ENCODE data around the gene GIPC3.
A peak's percentile ranks its signal among the peaks of the same experiment; 100 is the strongest.

The GIPC3 gene

GRCh38 chr19:3601021-3601420, 15.7 kb downstream of the GIPC3 start:
- H3K9me3 ChIP-seq (ENCODE audit: control insufficient read depth, low read length), result no peaks in the 10 kb centered on the region
- H3K36me3 ChIP-seq (ENCODE audit: control insufficient read depth, insufficient read depth, low read length, severe bottlenecking), result no peaks in the 10 kb centered on the region
- H3K9ac ChIP-seq (ENCODE audit: low read length), result no peak overlapping the region
- H3K4me3 ChIP-seq (ENCODE audit: low read length), result no peak overlapping the region
- no peaks in the 10 kb centered on the region for H3K4me1 ChIP-seq (ENCODE audit: control insufficient read depth, insufficient read depth, low read length)
- H3K27me3 ChIP-seq (replicated peaks; ENCODE audit: control insufficient read depth, insufficient read depth, low read length), result no peaks in the 10 kb centered on the region
- DNase-seq (ENCODE audit: low read depth), result no peak

DNA sequence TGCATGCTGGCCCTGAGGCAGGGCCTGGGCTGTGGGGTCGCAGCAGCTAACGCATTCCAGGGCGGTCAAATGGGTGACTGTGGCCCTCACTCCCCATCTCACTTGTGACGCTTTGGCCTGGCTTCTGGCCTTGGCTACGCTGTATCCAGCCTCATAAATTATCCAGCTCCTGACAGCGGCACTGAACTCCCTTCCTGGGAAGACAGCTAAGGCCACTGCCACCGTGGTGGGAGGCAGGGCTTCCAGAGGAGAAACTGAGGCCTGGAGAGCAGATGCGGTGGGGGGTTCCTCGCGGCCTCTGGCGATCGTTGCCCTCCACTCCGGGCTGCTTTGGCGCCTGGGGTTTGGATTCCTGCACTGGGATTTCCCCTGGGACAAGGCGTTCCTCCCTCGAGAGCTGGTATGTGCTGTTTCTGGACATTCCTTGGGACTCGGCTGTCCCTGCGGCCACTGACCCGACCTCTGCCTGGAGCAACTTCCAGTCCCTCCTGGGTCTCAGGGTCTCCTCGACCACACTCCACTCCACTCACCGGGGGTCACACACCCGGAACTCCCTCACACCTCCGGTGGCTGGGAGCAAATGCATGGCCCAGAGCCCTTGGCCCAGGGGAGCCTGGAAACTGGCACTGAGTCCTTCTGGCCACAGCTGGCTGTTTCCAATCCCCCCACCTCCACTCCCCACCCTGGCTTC, 18.0 kb downstream of the GIPC3 start:
- Histone ChIP-seq H3K9ac (ENCODE audit: low read length) (no peak overlapping the region), H3K27me3 (replicated peaks; ENCODE audit: control insufficient read depth, insufficient read depth, low read length) (no peaks in the 10 kb centered on the region), H3K36me3 (ENCODE audit: control insufficient read depth, insufficient read depth, low read length, severe bottlenecking) (no peaks in the 10 kb centered on the region), H3K4me3 (ENCODE audit: low read length) (no peak overlapping the region), H3K9me3 (ENCODE audit: control insufficient read depth, low read length) (no peaks in the 10 kb centered on the region), H3K4me1 (ENCODE audit: control insufficient read depth, insufficient read depth, low read length) (peaks cover 9% of the 10 kb centered on the region)
- no peak for DNase-seq (ENCODE audit: low read depth)

DNA sequence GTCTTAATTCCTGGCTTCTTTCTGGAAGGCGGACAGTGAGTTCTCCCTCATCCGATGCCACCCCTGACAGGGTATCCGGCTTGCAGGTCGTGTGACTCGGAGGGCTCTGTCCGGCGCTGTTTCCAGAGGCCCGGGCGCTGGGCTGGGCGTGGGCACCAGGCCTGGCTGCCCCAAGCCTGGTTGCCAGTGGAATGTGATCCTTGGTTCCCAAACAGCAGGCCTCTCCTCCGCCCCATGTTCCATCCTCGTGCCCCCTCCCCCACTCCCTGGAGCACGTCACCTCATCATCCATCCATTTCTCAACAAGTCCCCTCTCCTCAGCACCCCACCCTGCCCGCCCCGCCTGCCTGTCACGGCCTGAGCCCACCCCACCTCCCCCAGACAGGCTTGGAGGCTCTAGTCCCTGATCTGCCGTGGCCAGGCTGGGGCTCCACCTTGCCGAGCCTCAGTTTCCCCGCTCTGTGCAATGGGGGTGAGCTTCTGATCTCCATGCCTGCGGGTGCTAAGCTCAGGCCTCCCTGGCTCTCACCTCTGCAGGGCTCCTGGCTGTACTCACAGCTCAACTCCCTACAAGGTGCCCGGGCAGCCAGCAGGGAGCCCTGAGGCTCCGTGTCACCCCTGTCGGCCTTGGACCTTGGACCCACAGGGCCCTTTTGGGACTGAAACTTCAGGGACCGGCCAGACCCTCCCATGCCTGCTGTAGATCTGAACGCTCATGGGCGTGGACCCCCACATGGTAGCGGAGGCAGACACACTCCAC, 19.1 kb downstream of the GIPC3 start:
- H3K27me3 ChIP-seq (replicated peaks; ENCODE audit: control insufficient read depth, insufficient read depth, low read length), result no peaks in the 10 kb centered on the region
- no peaks in the 10 kb centered on the region for H3K36me3 ChIP-seq (ENCODE audit: control insufficient read depth, insufficient read depth, low read length, severe bottlenecking)
- H3K9me3 ChIP-seq (ENCODE audit: control insufficient read depth, low read length), result no peaks in the 10 kb centered on the region
- no peak overlapping the region for H3K9ac ChIP-seq (ENCODE audit: low read length)
- H3K4me1 ChIP-seq (ENCODE audit: control insufficient read depth, insufficient read depth, low read length), result peaks cover 9% of the 10 kb centered on the region
- DNase-seq (ENCODE audit: low read depth), result no peak
- no peak overlapping the region for H3K4me3 ChIP-seq (ENCODE audit: low read length)

DNA sequence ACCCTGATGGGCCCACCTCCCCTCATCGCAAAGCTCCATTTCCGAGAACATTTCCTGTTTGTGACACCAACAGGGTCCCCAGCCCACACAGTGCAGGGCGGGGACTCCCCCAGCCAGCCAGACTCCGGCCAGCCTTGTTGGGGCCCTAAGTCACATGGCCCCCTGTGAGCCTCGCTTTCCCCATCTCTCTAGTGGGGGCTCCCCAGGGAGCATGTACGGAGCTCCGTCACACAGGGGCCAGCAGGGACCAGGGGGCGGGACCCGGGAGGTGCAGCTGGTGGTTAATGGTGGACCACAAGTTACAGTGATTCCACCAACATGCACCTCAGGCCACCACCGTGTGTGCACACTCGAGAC, 19.7 kb downstream of the GIPC3 start:
- H3K9me3 ChIP-seq (ENCODE audit: control insufficient read depth, low read length), result no peaks in the 10 kb centered on the region

GRCh38 chr19:3605361-3605760, 20.1 kb downstream of the GIPC3 start:
- H3K4me1 ChIP-seq (ENCODE audit: control insufficient read depth, insufficient read depth, low read length), result peaks cover 9% of the 10 kb centered on the region

More for the DNA sequence above, 19.7 kb downstream of the GIPC3 start:
- no peaks in the 10 kb centered on the region for H3K27me3 ChIP-seq (replicated peaks; ENCODE audit: control insufficient read depth, insufficient read depth, low read length)
- no peaks in the 10 kb centered on the region for H3K36me3 ChIP-seq (ENCODE audit: control insufficient read depth, insufficient read depth, low read length, severe bottlenecking)
- H3K4me1 ChIP-seq (ENCODE audit: control insufficient read depth, insufficient read depth, low read length), result peaks cover 9% of the 10 kb centered on the region
- no peak overlapping the region for H3K4me3 ChIP-seq (ENCODE audit: low read length)
- H3K9ac ChIP-seq (ENCODE audit: low read length), result no peak overlapping the region
- no peak for DNase-seq (ENCODE audit: low read depth)

DNA sequence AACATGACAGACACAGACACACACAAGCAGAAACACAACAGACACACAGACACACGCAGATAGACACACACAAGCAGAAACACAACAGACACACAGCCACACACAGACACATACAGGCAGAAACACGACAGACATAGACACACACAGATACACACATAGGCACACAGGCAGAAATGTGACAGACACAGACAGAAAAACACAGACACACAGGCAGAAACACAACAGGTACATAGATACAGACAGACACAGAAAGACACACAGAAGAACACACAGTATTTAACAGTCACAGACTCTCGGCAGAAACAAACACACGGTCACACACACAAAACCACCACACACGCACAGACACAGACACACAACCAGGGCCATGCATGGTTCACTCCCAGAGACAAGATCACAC, 20.5 kb downstream of the GIPC3 start:
- H3K27me3 ChIP-seq (replicated peaks; ENCODE audit: control insufficient read depth, insufficient read depth, low read length), result no peaks in the 10 kb centered on the region
- peak overlapping the region; percentile 1 for H3K9ac ChIP-seq (ENCODE audit: low read length)
- no peaks in the 10 kb centered on the region for H3K36me3 ChIP-seq (ENCODE audit: control insufficient read depth, insufficient read depth, low read length, severe bottlenecking)
- no peaks in the 10 kb centered on the region for H3K9me3 ChIP-seq (ENCODE audit: control insufficient read depth, low read length)
- no peak for DNase-seq (ENCODE audit: low read depth)
- H3K4me1 ChIP-seq (ENCODE audit: control insufficient read depth, insufficient read depth, low read length), result peaks cover 9% of the 10 kb centered on the region
- H3K4me3 ChIP-seq (ENCODE audit: low read length), result peak overlapping the region; percentile 70

More at GRCh38 chr19:3605361-3605760, 20.1 kb downstream of the GIPC3 start:
- Histone ChIP-seq H3K9me3 (ENCODE audit: control insufficient read depth, low read length) (no peaks in the 10 kb centered on the region), H3K9ac (ENCODE audit: low read length) (no peak overlapping the region), H3K36me3 (ENCODE audit: control insufficient read depth, insufficient read depth, low read length, severe bottlenecking) (no peaks in the 10 kb centered on the region), H3K4me3 (ENCODE audit: low read length) (no peak overlapping the region), H3K27me3 (replicated peaks; ENCODE audit: control insufficient read depth, insufficient read depth, low read length) (no peaks in the 10 kb centered on the region)
- DNase-seq (ENCODE audit: low read depth), result no peak

DNA sequence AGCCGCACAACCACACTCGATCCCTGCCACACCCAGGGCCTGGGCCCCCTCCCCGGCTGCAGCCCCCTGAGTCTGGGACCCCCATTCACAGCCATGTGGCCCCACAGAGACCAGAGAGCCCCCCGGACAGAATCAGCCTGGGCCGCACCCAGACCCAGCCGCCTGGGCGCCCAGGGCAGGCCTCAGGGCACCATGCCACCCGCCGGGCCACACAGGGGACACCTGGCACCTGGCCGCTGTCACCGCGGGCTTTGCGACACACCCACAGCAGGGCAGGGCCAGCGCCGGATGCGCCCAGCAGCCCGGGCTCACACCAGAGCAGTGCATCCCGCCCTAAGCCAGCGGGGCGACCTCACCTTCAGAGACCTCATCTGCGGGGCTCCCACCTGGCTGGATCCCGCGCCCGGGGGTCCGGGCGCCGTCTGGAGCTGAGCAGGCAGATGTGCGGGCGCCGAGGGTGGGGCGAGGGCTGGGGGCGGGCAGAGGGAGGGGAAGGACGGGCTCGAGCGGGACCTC, 21.0 kb downstream of the GIPC3 start:
- Histone ChIP-seq H3K9me3 (ENCODE audit: control insufficient read depth, low read length) (no peaks in the 10 kb centered on the region), H3K9ac (ENCODE audit: low read length) (peak overlapping the region; percentile 78), H3K36me3 (ENCODE audit: control insufficient read depth, insufficient read depth, low read length, severe bottlenecking) (peaks cover 2% of the 10 kb centered on the region), H3K4me3 (ENCODE audit: low read length) (peak overlapping the region; percentile 70), H3K4me1 (ENCODE audit: control insufficient read depth, insufficient read depth, low read length) (peaks cover 9% of the 10 kb centered on the region), H3K27me3 (replicated peaks; ENCODE audit: control insufficient read depth, insufficient read depth, low read length) (no peaks in the 10 kb centered on the region)
- DNase-seq (ENCODE audit: low read depth), result peak; percentile 14

DNA sequence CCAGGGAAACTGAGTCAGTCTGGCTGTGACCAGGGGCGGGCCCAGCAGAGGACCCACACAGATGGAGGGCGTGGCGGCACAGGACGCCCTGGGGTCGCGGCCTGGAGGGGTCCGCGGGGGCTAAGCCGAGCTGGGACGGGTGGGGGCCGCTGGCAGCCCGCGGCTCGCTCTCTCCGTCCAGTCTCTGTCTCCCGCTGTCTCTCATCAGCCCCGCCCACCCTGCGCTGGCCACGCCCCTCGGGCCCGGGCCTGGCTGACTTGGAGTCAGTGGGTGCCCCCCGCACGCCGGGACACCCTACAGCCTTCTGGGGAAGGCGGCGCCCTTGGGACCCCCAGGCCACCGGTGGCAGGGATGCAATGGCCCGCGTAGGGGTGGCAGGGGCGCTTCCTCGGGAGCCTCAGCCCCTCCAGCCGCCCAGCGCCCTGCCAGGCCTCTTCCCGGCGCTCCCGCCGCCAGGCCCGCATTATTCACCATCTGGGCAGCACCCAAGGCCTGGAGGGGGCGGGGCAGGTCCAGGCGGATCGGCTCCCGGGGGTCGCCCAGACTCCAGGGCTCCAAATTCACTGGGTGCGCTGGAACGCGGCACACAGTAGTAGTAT, 21.5 kb downstream of the GIPC3 start, which contains the start of gene TBXA2R:
TSS of gene TBXA2R (minus strand) at position 186 of the 600 bp plus-strand sequence. CDS start 6,241 bp downstream, outside the sequence.
- H3K9me3 ChIP-seq (ENCODE audit: control insufficient read depth, low read length), result no peaks in the 10 kb centered on the region
- H3K4me1 ChIP-seq (ENCODE audit: control insufficient read depth, insufficient read depth, low read length), result peaks cover 9% of the 10 kb centered on the region
- peak within 1 kb of the TSS; percentile 70 for H3K4me3 ChIP-seq (ENCODE audit: low read length)
- peak; percentile 80 for DNase-seq (ENCODE audit: low read depth)
- H3K27me3 ChIP-seq (replicated peaks; ENCODE audit: control insufficient read depth, insufficient read depth, low read length), result no peaks in the 10 kb centered on the region
- H3K9ac ChIP-seq (ENCODE audit: low read length), result peak within 1 kb of the TSS; percentile 78
- peaks cover 7% of the 10 kb centered on the region for H3K36me3 ChIP-seq (ENCODE audit: control insufficient read depth, insufficient read depth, low read length, severe bottlenecking)

- peaks cover 12% of the 10 kb centered on the region for H3K36me3 ChIP-seq (ENCODE audit: control insufficient read depth, insufficient read depth, low read length, severe bottlenecking)
- H3K27me3 ChIP-seq (replicated peaks; ENCODE audit: control insufficient read depth, insufficient read depth, low read length), result no peaks in the 10 kb centered on the region
- H3K9ac ChIP-seq (ENCODE audit: low read length), result peak overlapping the region; percentile 78
- no peak for DNase-seq (ENCODE audit: low read depth)
- no peaks in the 10 kb centered on the region for H3K9me3 ChIP-seq (ENCODE audit: control insufficient read depth, low read length)
- peaks cover 9% of the 10 kb centered on the region for H3K4me1 ChIP-seq (ENCODE audit: control insufficient read depth, insufficient read depth, low read length)
- peak overlapping the region; percentile 70 for H3K4me3 ChIP-seq (ENCODE audit: low read length)
These were observed 22.2 kb downstream of the GIPC3 start for GRCh38 chr19:3607303-3608078.

- Histone ChIP-seq H3K36me3 (ENCODE audit: control insufficient read depth, insufficient read depth, low read length, severe bottlenecking) (peaks cover 12% of the 10 kb centered on the region), H3K4me1 (ENCODE audit: control insufficient read depth, insufficient read depth, low read length) (peaks cover 9% of the 10 kb centered on the region), H3K4me3 (ENCODE audit: low read length) (peak overlapping the region; percentile 70), H3K9me3 (ENCODE audit: control insufficient read depth, low read length) (no peaks in the 10 kb centered on the region), H3K9ac (ENCODE audit: low read length) (no peak overlapping the region), H3K27me3 (replicated peaks; ENCODE audit: control insufficient read depth, insufficient read depth, low read length) (no peaks in the 10 kb centered on the region)
- no peak for DNase-seq (ENCODE audit: low read depth)
These were observed 22.9 kb downstream of the GIPC3 start for GRCh38 chr19:3608079-3608641.

All from adipocyte (in vitro differentiated cells).